Measurements from ENCODE around the gene MMP3.

The MMP3 gene

DNA sequence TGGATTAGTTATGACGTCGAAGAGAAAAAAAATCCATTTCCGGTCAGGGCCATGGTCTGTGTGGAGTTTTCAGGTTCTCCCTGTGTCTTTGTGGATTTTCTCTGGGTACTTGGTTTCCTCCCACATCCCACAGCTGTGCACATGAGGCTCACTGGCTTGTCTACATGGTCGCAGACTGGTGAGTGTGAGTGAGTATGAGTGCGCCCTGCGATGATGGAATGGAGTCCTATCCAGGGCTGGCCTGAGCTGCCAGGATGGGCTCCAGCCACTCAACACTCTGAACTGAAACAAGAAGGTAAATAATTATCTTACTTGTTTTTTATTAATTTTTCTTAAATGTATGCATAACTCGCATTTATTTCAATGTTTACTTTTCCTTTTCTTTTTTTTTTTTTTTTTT is 10.8 kb downstream of the MMP3 start:
- no peak for DNase-seq (ENCODE audit: low read depth in 1 of 2, low spot score in 1 of 2)

DNA sequence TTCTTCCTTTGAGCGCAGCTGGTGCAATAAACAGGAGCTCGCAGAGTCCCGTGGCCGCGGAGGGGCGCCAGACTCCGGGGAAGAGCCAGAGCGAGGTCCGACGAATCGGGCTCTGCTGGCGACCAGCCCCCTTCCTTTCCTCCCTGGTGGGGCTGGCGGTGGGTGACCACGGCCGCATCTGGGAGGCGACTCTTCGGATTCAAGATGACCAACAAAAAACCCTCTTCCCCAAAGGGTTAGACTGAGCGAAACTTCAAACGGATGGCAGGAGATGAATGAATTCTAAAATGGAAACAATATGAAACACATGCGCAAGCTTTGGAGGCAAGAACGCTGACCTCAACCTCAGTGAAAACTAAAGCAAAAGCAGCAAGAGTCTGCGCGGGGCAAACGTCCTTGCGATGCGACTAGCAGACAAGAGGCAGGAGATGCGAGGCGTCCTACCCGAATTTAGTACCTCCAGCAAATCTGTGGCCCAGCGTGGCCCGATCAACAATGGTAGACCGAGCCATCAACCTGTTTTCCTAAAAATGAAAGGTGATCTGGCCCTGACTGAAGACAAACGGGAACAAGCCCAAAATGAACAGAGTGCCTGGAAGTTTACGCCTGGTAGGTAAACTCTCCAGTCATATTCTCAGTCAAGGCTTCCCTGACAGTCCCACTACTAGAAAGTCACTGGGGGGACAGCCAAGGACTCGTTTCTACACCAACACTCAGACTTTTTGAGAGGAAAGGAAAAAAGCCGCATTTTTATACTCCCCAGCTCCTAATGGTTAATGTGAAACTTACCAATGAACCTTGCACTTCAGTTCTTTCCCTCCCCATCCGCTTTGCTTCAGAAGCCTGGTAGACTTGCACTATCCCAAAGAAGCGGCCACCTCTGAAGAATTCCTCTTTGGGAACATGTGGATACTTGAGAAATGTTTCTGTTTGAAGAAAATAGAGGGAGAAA is 11.6 kb downstream of the MMP3 start:
- no peak for DNase-seq (ENCODE audit: low read depth in 1 of 2, low spot score in 1 of 2)

DNA sequence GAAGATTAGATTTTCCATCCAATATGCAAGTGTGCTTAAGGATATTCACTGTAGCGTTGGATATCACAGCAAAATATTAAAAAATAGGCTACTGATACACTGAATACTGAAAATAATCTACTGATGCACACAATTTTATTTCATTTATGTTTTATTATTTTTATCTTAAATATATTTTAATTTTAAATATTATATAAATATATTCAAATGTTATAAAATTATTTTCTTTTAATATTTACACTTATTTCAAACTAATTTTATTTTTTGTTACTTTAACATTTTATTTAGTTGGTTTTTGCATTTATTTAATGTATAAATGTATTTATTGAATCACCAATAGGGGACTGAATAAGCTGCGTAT is 12.3 kb downstream of the MMP3 start:
- DNase-seq (ENCODE audit: low read depth in 1 of 2, low spot score in 1 of 2), result no peak

DNA sequence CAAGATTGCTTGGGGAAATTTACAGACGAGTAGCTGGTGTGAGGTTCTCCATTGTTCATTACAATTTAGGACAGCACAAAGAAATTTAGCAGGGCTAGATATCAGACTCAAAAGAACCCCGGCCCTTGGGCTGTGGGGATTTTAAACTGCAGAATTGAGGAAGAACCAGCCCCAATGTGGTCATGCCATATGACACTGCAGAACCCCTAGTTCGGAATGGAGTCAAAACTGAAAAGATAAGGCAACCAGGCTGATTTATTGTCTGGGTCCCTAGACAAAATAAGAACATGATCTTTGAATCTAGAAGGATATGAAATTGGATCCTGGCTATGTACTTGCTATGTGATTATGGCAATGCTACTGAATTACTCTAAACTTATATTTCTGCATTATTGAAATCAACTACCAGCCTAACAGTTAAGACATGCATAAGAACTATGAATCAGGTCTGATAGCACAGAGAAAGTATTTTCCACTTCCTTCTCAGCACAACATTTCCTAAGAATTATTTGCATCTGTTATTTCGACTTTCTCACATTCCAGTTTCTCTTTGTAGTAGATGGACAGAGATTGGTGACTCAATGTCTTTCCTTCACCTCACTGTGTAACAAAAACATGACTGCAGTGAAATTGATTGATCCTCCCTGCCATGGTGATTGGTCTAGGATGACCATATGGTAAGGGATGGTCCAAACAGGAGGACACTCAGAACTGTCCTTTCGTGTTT is 13.2 kb downstream of the MMP3 start:
- DNase-seq (ENCODE audit: low read depth in 1 of 2, low spot score in 1 of 2), result no peak

DNA sequence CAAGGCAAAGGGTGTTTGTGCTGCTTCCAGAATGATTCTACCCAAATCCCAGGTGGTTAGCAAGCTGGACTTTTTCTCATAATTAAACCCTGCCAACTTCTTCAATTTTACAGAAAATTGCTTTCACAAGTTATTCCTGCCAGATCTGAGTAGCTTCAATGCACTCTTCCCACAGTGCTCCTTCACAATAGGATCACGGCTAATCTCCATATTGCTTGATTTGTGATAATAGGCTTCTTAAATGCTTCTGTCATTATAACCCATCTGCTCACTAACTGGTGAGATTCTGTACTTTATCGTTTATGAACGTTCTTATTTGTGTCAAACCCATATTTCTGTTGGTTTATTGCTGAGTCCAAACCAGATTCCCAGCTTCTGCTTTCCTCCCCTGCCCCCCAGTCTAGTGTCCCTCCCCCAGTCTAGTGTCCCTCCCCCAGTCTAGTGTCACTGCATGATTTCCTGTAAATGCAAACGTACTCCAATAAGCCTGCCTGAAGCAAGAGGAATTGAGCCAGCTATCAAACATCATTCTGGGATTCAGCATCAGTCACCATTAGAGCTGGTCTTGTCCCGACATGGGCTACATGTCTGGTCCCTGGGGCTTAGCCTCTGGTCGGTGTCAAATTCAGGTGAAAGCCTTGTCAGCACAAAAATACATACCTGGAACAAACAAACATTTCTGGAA is 14.0 kb downstream of the MMP3 start:
- DNase-seq (ENCODE audit: low read depth in 1 of 2, low spot score in 1 of 2), result no peak

DNA sequence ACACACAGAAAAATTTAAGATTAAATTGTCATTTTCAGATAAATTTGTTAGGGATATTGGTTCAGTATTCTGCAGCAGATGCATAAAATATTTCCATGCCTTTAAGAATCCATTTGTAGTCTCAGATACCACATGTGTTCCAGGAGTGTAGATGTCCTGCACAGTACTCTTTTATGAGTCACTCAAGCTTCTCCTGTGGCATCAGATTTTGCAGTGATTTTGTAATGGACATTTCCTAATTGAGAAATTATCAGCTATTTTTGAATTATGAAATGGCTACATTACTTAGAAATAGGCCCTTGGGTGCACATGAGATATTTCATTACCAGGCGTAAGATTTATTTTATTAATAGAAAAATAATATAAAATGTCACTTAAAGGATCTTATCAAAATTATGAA is 18.9 kb downstream of the MMP3 start:
- DNase-seq (ENCODE audit: low read depth in 1 of 2, low spot score in 1 of 2), result no peak

DNA sequence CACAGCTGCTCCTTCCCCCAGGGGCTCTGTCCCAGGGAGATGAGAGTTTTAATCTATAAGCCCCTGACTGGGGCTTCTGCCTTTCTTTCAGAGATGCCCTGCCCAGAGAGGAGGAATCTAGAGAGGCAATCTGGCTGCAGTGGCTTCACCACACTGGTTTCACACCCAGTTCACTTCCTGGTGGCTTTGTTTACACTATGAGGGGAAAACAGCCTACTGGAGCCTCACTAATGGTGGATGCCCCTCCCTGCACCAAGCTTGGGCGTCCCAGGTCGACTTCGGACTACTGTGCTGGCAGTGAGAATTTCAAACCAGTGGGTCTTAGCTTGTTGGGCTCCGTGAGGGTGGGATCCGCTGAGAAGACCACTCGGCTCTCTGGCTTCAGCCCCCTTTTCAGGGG is 23.9 kb downstream of the MMP3 start:
- no peak for DNase-seq (ENCODE audit: low read depth in 1 of 2, low spot score in 1 of 2)

DNA sequence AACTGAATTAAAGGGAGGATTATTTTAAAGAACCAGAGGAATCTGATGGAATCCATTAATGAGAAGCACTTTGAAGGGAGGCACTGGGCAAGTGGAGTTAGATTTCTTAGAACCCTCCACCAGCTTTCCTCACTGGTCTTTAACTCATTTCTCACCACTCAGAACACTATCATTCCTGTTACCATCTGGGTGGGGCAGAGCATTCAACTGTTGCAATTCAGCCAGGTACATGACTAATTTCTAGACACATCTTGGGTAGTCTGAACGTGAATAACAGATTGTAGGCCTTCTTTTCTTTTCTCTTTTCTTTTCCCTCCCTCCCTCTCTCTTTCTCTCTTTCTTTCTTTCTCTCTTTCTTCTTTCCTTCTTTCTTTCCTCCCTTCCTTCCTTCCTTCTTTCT is 29.9 kb downstream of the MMP3 start:
- no peak for DNase-seq (ENCODE audit: low read depth in 1 of 2, low spot score in 1 of 2)

DNA sequence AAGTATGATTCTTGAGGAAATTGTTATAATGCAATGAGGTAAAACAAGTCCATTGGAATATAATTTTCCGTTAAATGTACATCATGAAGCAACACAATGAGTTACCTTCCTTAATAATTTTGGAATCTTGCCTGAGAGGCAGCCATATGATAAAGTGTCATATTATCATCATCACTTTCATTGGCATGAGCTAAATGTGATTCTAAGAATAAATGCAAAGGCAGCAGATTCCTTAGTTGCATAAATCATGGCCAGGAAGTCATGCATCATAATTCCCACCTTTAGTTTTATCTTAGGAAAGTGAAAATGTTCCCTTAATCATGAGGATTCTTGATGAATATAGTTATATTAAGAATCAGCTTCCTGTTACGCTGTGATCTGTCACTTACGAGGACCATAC is 31.2 kb downstream of the MMP3 start:
- DNase-seq (ENCODE audit: low read depth in 1 of 2, low spot score in 1 of 2), result no peak

DNA sequence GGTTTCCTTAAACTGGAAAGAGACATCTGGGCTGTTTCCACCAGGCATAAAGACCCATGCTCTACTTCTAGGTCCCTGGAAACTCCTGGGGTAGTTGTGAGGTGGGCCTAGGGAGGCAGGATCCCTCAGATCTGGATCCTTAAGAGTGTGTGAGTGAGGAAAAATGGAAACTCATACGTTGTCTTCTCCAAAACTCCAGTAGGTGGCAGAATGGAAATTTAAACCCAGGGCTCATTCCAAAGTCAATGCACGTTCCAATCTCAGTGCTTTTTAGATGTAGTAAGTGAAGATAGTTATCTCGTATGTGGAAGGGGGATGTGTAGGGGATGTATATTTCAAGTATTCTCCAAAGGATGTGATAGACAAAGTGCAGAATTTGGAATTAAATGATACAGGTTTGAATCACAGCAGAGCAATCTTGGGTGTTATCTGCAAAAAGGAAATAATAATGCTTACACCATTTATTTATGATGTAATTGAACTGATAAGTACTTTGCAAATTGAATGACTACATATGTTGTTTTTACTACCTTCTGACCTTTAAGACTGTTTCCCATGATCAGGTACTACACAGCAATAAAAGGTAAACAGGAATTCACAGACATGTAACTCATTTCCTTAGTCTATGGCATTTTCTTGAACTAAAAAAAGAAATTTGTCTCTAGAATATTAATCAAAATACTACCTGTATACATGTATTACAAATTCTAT is 32.3 kb downstream of the MMP3 start:
- no peak for DNase-seq (ENCODE audit: low read depth in 1 of 2, low spot score in 1 of 2)

DNA sequence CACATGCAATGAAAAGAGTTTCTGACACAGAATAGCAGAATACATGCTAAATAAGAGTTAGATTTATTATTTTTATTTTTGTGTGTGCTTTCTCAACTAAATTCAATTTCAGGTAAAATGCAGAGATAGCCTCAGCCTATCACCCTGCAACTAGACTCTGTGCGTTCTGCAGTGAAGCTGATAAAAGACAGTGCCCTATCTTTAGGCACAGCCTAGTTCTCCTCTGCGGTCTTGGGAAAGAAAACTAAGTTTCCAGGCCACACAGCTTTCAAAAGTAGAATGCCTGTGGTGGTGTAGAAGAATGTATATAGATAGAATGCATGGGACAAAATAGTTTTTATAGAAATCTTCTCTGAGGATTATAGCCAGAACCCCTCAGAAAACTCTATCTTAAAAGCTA is 33.4 kb downstream of the MMP3 start:
- DNase-seq (ENCODE audit: low read depth in 1 of 2, low spot score in 1 of 2), result no peak

DNA sequence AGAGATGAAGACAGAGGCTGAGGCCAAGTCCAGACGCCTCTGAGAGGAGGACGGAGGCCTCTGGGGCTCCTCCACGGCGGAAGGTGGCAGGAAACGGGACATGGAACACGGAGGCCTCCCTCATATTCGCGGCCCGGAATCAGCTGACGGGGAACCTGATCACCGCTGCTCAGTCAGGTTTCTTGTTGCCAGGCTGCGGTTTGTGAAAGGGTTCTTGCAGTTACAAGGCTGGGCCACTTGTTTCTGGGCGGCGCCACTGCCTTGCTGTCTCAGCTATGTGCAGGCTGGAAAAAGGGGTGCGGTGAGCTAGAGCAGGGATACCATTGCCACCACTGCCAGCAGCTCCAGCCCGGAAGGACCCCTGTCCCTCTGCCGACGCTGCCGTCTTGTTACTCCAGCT is 35.5 kb downstream of the MMP3 start:
- no peak for DNase-seq (ENCODE audit: low read depth in 1 of 2, low spot score in 1 of 2)

DNA sequence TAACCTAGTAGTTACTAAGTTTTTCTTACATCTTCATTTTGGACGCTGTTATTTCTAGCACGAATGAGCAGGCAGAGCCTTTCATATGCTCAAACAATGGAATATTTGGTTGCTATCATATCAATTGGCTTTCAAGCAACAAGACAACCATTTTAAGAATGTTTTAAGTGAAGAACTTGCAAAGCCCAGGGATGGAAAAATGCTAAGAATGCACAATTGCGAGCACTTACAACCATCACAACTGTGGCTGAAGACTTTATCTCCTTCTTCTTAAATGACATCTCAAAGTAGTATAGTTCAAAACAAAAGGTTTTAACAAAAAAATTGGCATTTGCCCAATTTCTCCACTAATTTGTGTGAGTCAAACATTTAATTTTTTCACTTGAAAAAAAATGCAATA is 37.1 kb downstream of the MMP3 start:
- no peak for DNase-seq (ENCODE audit: low read depth in 1 of 2, low spot score in 1 of 2)

DNA sequence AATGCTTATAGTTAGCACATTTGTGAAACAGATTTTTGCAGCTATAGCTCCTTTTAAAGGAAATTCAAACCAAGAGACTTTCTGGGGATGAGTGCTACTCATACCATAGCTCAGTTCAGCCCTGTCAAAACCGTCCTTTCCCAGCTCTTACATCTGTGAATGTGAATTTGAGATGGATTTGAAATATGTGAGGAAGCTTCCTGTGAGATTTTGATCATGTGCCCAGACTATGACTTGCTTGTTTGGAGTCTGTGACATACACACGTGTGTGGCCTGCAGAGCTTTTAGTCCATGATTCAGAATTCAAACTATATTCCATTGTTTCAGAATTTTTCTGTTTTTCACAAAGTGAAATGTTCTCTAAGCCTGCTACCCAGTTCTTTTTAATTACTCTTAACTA is 41.1 kb downstream of the MMP3 start:
- no peak for DNase-seq (ENCODE audit: low read depth in 1 of 2, low spot score in 1 of 2)

DNA sequence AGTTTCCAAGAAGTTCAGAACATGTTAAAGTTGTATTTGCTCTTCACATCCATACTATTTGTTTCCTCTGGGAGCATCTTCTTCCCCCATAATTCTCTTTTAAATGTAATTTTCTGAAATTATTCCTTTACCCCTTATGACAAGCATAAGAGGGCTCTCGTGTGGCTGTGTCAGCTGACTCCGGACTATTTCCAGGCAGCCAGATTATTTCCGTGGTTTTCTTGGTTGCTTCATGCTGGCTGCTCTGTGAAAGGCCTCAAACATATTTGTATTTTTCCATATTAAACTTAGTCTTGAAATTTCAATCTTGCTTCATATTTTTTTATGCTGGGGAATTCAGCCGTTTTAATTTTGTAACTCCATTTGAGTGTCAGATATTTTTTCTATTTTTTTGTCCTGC is 42.6 kb downstream of the MMP3 start:
- DNase-seq (ENCODE audit: low read depth in 1 of 2, low spot score in 1 of 2), result no peak

DNA sequence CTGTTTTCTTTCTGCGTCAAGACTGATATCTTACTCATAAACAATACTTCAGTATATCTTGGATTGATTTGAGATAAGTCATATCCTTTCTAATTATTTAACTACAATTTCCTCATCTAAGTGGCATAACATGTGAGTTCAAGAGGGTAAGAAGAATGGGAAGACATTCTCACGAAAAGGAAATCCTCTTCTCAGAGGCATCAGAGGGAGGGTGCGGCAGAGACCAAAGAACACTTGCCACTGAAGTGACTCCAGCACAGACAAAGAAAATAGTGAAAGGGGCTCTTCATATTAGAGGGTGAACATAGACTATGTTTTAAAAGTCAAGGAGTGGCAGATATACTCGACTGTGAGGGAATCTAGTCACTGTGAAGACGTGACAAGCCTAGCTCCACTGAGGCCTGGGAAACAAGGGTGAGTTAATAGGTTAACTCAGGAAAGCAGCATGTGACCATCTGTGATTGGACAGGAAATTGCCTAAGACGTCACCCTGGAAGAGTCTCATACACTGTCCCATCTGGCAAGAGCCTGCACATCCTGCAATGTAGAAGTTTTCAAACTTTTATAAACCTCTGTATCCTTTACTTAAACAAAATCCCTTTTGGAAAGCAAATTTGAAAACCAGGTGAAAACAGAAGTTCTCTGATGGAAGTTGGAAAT is 43.6 kb downstream of the MMP3 start:
- DNase-seq (ENCODE audit: low read depth in 1 of 2, low spot score in 1 of 2), result no peak

DNA sequence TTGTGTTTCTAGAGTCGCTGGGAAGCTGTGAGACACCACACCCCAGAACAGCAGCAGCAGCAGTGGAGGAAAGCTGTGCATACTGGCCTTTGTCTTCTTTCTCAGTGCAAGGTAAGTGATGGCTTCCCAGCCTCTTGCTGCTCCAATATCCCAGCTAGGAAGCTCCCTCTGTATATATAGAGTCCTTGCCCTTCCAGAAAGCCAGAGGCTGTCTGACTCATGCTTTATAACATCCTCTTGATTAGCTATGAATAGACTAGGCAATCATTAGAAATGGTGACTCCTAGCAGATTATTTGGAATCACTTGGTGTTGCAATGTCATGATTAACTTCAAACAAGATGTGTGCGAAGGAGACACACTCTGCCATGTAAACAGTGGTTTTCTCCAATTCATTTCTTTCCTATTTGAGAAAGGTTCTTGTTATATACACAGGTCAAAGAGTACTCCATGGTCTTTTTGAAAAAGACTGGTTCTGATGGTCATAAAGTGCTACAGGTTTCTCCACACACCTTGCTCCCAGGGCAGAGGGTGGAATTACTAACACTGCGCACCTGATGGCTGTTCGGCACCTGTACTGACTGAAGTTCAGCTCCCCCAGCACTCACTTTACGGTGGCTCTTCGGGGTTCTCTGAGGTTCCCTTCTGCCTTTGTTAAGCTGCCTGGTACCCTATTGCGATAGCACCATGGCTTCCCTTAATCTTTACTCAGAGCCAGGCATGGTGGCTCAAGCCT is 45.2 kb downstream of the MMP3 start, which contains the start of gene MMP1:
TSS of gene MMP1 (minus strand) at position 149 of the 735 bp plus-strand sequence. CDS start at position 81, 68 bp downstream.
- DNase-seq (ENCODE audit: low read depth in 1 of 2, low spot score in 1 of 2), result no peak

DNA sequence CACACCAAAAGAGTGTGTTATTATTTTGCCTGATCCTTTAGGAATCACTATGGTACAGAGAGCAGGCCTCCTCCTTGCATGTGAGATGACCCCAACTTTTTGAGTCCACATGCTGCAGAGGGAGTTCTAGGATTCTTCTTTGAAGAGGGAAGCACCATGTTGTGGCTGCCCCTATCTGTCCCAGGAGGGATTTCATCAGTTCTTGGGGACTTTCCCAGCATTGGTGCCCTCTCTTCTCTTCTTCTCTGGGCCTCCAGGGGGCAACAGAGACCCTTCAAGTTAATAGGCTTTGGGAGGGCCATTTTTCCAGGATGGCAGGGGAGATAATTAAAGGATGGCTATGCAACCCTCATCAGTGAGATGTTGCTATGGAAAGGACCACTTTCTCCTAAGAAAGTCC is 49.0 kb downstream of the MMP3 start:
- DNase-seq (ENCODE audit: low read depth in 1 of 2, low spot score in 1 of 2), result no peak

DNA sequence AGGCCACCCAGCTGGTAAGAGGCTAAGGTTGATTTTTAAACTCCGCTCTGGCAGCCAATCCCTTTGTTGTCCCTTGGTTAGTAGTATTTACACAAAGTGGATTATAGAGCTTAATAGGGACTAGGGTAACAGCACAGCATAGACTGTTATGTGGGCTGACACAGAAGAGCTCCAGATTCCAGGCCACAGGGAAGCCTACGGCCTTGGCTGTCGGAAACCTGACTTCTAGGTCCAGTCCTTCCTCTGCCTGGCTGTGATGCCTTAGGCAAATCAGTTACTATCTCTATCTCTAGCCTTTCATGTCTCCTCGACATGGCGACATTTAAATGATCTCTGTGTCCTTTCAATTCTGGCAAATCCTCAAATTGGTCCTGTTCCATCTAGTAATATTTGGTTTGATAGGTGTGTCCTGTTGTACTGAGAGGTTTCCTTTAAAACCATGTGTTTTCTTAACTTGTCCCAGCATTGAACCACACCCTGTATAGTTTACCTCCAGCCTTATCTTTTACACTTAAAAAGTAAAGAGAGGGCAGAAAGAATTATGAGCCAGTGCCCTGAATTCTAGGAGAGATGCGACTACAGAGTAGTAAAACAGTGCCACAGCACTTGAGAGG is 49.6 kb downstream of the MMP3 start:
- no peak for DNase-seq (ENCODE audit: low read depth in 1 of 2, low spot score in 1 of 2)

DNA sequence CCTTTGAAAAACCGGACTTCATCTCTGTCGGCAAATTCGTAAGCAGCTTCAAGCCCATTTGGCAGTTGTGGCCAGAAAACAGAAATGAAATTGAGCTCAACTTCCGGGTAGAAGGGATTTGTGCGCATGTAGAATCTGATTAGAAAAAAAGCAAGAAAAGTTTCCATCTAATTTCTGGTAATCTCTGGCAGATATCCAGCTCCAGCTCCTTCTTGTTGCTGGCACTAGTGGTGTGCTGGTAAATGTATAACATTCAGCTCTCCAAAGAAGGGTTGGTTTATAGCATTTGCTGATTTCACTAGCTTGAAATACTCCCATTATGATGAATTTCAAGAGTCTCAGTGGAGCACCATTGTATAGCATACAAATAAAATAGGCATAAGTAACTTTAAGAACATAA is 50.8 kb downstream of the MMP3 start:
- no peak for DNase-seq (ENCODE audit: low read depth in 1 of 2, low spot score in 1 of 2)
